H9 (cell line): Measurements from ENCODE around the gene LRMDA. TPM values are rescaled to one million over a fixed set of nuclear protein-coding genes. Genes with fewer than 3 reads are reported as not detected.

Experiments used
- DNase-seq: peaks from one replicate; pipeline ENCODE4 v3.0.0-alpha.2; 2017
- H2AFZ ChIP-seq: one replicate; pipeline ENCODE4 v1.6.1; 2013; ENCODE audit warnings: mild to moderate bottlenecking, low read length, control low read depth, moderate library complexity
- H2AK5ac ChIP-seq: 2 replicates; pipeline ENCODE4 v1.6.1; 2013; ENCODE audit warnings: low read length, control low read depth, mixed read lengths; ENCODE audit not compliant: insufficient read length
- H2BK120ac ChIP-seq: one replicate; pipeline ENCODE4 v1.6.1; 2013; ENCODE audit warnings: low read depth, mild to moderate bottlenecking, low read length, control low read depth, inconsistent platforms; ENCODE audit not compliant: poor library complexity, severe bottlenecking
- H2BK12ac ChIP-seq: 2 replicates; pipeline ENCODE4 v1.6.1; 2013; ENCODE audit warnings: low read length, control low read depth, mixed read lengths, low read depth; ENCODE audit not compliant: insufficient read length
- H2BK15ac ChIP-seq: 2 replicates; pipeline ENCODE4 v1.6.1; 2013; ENCODE audit warnings: low read depth, low read length, control low read depth
- H2BK20ac ChIP-seq: one replicate; pipeline ENCODE4 v1.6.1; 2013; ENCODE audit warnings: low read depth, mild to moderate bottlenecking, low read length, control low read depth, inconsistent platforms; ENCODE audit not compliant: poor library complexity, severe bottlenecking
- H2BK5ac ChIP-seq: 2 replicates; pipeline ENCODE4 v1.6.1; 2013; ENCODE audit warnings: low read length, control low read depth, mixed read lengths; ENCODE audit not compliant: insufficient read length
- H3K14ac ChIP-seq: 2 replicates; pipeline ENCODE4 v1.6.1; 2013; ENCODE audit warnings: low read length, control low read depth; ENCODE audit not compliant: insufficient read depth
- H3K18ac ChIP-seq: 2 replicates; pipeline ENCODE4 v1.6.1; 2013; ENCODE audit warnings: low read depth, mild to moderate bottlenecking, mixed read lengths, low read length, control low read depth; ENCODE audit not compliant: insufficient read length
- H3K23ac ChIP-seq: 2 replicates; pipeline ENCODE4 v1.6.1; 2013; ENCODE audit warnings: low read length, control low read depth, mixed read lengths, low read depth; ENCODE audit not compliant: insufficient read length
- H3K23me2 ChIP-seq: 2 replicates; pipeline ENCODE4 v1.6.1; 2013; ENCODE audit warnings: low read depth, mild to moderate bottlenecking, mixed read lengths, low read length, control low read depth; ENCODE audit not compliant: insufficient read length, poor library complexity, severe bottlenecking
- H3K27ac ChIP-seq: 2 replicates; pipeline ENCODE4 v1.5.1; 2013; ENCODE audit warnings: low read length, control low read depth, mixed read lengths, low read depth; ENCODE audit not compliant: insufficient read length
- H3K27me3 ChIP-seq: 2 replicates; pipeline ENCODE4 v1.6.1; 2013; ENCODE audit warnings: low read length, control low read depth, inconsistent platforms; ENCODE audit not compliant: insufficient read depth
- H3K4ac ChIP-seq: 2 replicates; pipeline ENCODE4 v1.6.1; 2013; ENCODE audit warnings: low read depth, mild to moderate bottlenecking, control low read depth, inconsistent platforms, low read length, moderate library complexity
- H3K4me1 ChIP-seq: 2 replicates; pipeline ENCODE4 v1.6.1; 2013; ENCODE audit warnings: low read length, control low read depth, inconsistent platforms; ENCODE audit not compliant: insufficient read depth
- H3K4me2 ChIP-seq: 2 replicates; pipeline ENCODE4 v1.6.1; 2013; ENCODE audit warnings: low read length, control low read depth, mixed read lengths; ENCODE audit not compliant: insufficient read length, insufficient read depth
- H3K56ac ChIP-seq: 2 replicates; pipeline ENCODE4 v1.6.1; 2013; ENCODE audit warnings: low read depth, mild to moderate bottlenecking, mixed read lengths, low read length, control low read depth; ENCODE audit not compliant: insufficient read length
- H3K79me1 ChIP-seq: 2 replicates; pipeline ENCODE4 v1.6.1; 2013; ENCODE audit warnings: low read depth, mild to moderate bottlenecking, moderate library complexity, low read length, control low read depth, inconsistent platforms; ENCODE audit not compliant: insufficient read depth, poor library complexity, severe bottlenecking
- H3K79me2 ChIP-seq: 2 replicates; pipeline ENCODE4 v1.6.1; 2013; ENCODE audit warnings: low read length, control low read depth, inconsistent platforms; ENCODE audit not compliant: insufficient read depth
- H3K9ac ChIP-seq: 2 replicates; pipeline ENCODE4 v1.6.1; 2013; ENCODE audit warnings: low read length, control low read depth, mixed read lengths; ENCODE audit not compliant: insufficient read length; ENCODE audit errors: extremely low read depth
- H3K9me3 ChIP-seq: one replicate; pipeline ENCODE4 v1.6.1; 2013; ENCODE audit warnings: low read depth, low read length, inconsistent platforms; ENCODE audit not compliant: control insufficient read depth
- H3T11ph ChIP-seq: one replicate; pipeline ENCODE4 v1.6.1; 2013; ENCODE audit warnings: mild to moderate bottlenecking, low read length, control low read depth, inconsistent platforms
- H4K20me1 ChIP-seq: one replicate; pipeline ENCODE4 v1.6.1; 2013; ENCODE audit not compliant: control insufficient read depth, insufficient read length, insufficient read depth
- H4K5ac ChIP-seq: 2 replicates; pipeline ENCODE4 v1.6.1; 2013; ENCODE audit warnings: low read depth, mild to moderate bottlenecking, mixed read lengths, low read length, control low read depth; ENCODE audit not compliant: insufficient read length
- H4K8ac ChIP-seq: replicated peaks from 2 replicates; pipeline ENCODE4 v1.6.1; 2013; ENCODE audit warnings: low read length, control low read depth, mixed read lengths, low read depth; ENCODE audit not compliant: insufficient read length
- H4K91ac ChIP-seq: 2 replicates; pipeline ENCODE4 v1.6.1; 2013; ENCODE audit warnings: low read depth, mild to moderate bottlenecking, moderate library complexity, mixed read lengths, low read length, control low read depth; ENCODE audit not compliant: insufficient read length
- H3K27ac Mint-ChIP-seq, 3 experiments: 2 replicates in 2 of 3; 3 replicates in 1 of 3; pipeline ENCODE4 v1.8.0; 2020 to 2021; ENCODE audit warnings: mixed read lengths in 3 of 3, mild to moderate bottlenecking in 1 of 3, moderate library complexity in 1 of 3
- H3K27me3 Mint-ChIP-seq: 2 replicates; pipeline ENCODE4 v1.8.0; 2021; ENCODE audit warnings: low read depth, mild to moderate bottlenecking, moderate library complexity, mixed read lengths
- H3K36me3 Mint-ChIP-seq, 3 experiments: 2 replicates in 2 of 3; 3 replicates in 1 of 3; pipeline ENCODE4 v1.8.0; 2020 to 2021; ENCODE audit warnings: low read depth in 3 of 3, mixed read lengths in 3 of 3; ENCODE audit not compliant: insufficient read depth in 1 of 3
- H3K4me1 Mint-ChIP-seq, 2 experiments: 2 replicates each; pipeline ENCODE4 v1.8.0; 2020; ENCODE audit warnings: mixed read lengths in 2 of 2
- H3K4me3 Mint-ChIP-seq, 2 experiments: 2 replicates in 1 of 2; 3 replicates in 1 of 2; pipeline ENCODE4 v1.8.0; 2020 to 2021; ENCODE audit warnings: mild to moderate bottlenecking in 2 of 2, mixed read lengths in 2 of 2, moderate library complexity in 1 of 2
- H3K9me3 Mint-ChIP-seq, 2 experiments: 2 replicates in 1 of 2; 3 replicates in 1 of 2; pipeline ENCODE4 v1.8.0; 2020; ENCODE audit warnings: mild to moderate bottlenecking in 2 of 2, mixed read lengths in 2 of 2, moderate library complexity in 1 of 2
- WGBS: extraction: QIAGEN DNeasy Blood & Tissue Kit; methylation state at CpG from one replicate; pipeline ENCODE4 v1.1.7; 2013; ENCODE audit warnings: missing lambda C conversion rate, low lambda C conversion rate, mixed read lengths; ENCODE audit not compliant: insufficient read length; ENCODE audit errors: extremely low coverage; 5-methylcytosine and 5-hydroxymethylcytosine counted together
- total RNA-seq: library from RNA; stranded (reverse); gene quantifications from 2 replicates; pipeline ENCODE4 v1.2.1, GENCODE V29; 2021
- TF ChIP-seq, protein P1 (sequence below): fragments of 200-600 bp; sonication (generic); conservative IDR thresholded peaks from 3 replicates; pipeline ENCODE4 v1.8.0; 2021; ENCODE audit warnings: antibody characterized with exemption, mild to moderate bottlenecking

LRMDA gene
- total RNA-seq, 1 experiment from 2014 or later = 1.8 TPM

GRCh38 chr10:76444034-76444800 is 1012.8 kb downstream of the LRMDA start:
- Mint-ChIP-seq H3K9me3 (no peaks in the 10 kb centered on the region), H3K27ac (no peak overlapping the region; a peak in 1 of 7 replicates), H3K36me3 (no peaks in the 10 kb centered on the region), H3K4me3 (no peak overlapping the region), H3K27me3 (no peaks in the 10 kb centered on the region), H3K4me1 (no peaks in the 10 kb centered on the region)
- Histone ChIP-seq H3K23me2 (no peaks in the 10 kb centered on the region), H4K91ac (no peak overlapping the region), H3K14ac (no peak overlapping the region), H3K18ac (no peak overlapping the region), H4K8ac (no peak overlapping the region), H3K4me2 (no peak overlapping the region), H3K9ac (no peak overlapping the region), H2BK15ac (no peak overlapping the region), H3K4me1 (no peaks in the 10 kb centered on the region), H4K20me1 (no peaks in the 10 kb centered on the region), H3K79me2 (no peaks in the 10 kb centered on the region), H3K27ac (no peak overlapping the region), H3K4ac (no peak overlapping the region), H2BK120ac (no peak overlapping the region), H4K5ac (no peak overlapping the region), H2BK12ac (no peak overlapping the region), H3T11ph (no peak overlapping the region), H2AK5ac (no peak overlapping the region), H3K27me3 (no peaks in the 10 kb centered on the region), H3K79me1 (no peaks in the 10 kb centered on the region), H2BK20ac (no peak overlapping the region), H2AFZ (no peak overlapping the region), H3K56ac (no peak overlapping the region), H2BK5ac (no peak overlapping the region), H3K23ac (no peak overlapping the region), H3K9me3 (no peaks in the 10 kb centered on the region)
- TF ChIP-seq, protein P1, sequence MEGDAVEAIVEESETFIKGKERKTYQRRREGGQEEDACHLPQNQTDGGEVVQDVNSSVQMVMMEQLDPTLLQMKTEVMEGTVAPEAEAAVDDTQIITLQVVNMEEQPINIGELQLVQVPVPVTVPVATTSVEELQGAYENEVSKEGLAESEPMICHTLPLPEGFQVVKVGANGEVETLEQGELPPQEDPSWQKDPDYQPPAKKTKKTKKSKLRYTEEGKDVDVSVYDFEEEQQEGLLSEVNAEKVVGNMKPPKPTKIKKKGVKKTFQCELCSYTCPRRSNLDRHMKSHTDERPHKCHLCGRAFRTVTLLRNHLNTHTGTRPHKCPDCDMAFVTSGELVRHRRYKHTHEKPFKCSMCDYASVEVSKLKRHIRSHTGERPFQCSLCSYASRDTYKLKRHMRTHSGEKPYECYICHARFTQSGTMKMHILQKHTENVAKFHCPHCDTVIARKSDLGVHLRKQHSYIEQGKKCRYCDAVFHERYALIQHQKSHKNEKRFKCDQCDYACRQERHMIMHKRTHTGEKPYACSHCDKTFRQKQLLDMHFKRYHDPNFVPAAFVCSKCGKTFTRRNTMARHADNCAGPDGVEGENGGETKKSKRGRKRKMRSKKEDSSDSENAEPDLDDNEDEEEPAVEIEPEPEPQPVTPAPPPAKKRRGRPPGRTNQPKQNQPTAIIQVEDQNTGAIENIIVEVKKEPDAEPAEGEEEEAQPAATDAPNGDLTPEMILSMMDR = no peak
- WGBS = no CpG with 5 or more reads among the region's 6 CpGs
- DNase-seq = no peak
